GM18519 (cell line): ENCODE measurements around the gene FDPS.
"Not testable (repeated sequence)": the region's sequence is repeated elsewhere in the genome, so short reads cannot be mapped to it uniquely, and the experiment has no call there.

Source experiments
- ATAC-seq: cut with Tn5 transposase; IDR thresholded peaks from one replicate; pipeline ENCODE4 v1.9.1; 2021; ENCODE audit warnings: mild to moderate bottlenecking, moderate library complexity; ENCODE audit not compliant: unreplicated experiment, low FRiP score

The FDPS gene

GRCh38 chr1:155316922-155317321, 8.3 kb downstream of the FDPS start:
- no peak for ATAC-seq

- ATAC-seq: no peak
These were observed 9.4 kb downstream of the FDPS start for GRCh38 chr1:155318082-155318481.

DNA sequence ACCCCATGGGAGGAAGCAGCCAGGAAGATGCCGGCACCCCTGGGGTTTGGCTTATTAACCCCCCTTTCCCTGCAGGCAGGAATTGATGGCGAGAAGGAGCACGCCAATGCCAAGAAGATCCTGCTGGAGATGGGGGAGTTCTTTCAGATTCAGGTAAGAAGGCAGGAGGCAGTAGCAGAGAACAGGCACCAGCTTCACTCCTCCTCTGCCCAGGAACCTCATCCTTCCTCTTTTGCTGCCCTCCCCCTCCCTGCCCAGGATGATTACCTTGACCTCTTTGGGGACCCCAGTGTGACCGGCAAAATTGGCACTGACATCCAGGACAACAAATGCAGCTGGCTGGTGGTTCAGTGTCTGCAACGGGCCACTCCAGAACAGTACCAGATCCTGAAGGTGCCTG, 10.9 kb downstream of the FDPS start:
- ATAC-seq: no peak

DNA sequence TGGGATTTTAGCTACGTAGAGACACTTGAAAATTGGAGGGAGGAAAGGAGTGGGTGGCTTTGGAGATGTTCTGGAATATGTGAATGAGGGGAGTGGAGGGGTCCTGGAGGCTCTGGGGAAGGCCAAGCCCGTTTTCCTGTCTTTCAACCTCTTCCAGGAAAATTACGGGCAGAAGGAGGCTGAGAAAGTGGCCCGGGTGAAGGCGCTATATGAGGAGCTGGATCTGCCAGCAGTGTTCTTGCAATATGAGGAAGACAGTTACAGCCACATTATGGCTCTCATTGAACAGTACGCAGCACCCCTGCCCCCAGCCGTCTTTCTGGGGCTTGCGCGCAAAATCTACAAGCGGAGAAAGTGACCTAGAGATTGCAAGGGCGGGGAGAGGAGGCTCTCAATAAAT, 11.6 kb downstream of the FDPS start:
- ATAC-seq: no peak

DNA sequence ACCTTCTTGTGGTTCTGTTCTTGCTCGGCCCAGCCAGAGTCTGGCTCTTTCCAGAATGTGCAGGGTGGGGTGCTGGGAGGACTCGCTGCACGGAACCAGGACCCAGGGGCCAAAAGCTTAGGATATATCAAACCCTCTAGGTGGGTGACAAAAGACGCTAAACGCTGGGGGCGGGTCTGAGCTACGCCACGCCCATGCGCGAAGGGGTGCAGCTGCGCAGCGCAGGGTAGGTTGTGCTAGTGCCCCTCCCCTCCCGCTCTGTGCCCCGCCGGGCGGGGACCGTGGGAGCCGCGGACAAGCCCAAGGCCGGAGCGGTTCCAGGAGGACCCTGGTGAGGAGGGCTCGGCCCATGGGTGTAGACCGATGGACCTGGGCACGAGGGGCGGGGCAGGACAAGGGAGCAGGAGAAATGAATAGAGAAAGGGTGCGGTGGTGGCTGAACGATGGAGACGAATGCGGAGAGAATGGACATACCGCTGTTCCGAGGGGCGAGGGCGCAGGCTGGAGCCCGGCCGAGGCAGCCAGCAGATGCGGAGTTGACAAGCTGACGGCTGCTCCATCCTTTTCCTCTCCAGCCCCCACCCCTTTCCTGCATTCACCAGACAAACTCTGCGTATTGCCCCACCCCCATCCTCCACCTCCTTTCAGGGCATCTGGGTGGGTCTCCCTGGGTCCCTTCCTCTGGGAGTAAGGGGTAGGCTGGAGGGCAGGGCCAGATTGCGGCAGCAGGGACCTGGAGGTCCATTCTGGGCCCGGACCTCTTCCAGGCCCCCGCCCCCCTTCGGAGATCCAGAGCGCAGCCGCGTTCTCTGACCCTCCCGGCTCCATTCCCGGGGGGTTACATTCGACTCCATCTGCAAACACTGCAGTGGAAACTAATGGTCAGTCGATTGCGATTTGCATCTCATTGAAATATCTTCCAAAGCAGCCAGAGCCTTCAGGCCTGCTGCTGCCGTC, 12.3 kb downstream of the FDPS start, which contains the start of gene RUSC1:
TSS of gene RUSC1 (plus strand) at position 234 of the 957 bp plus-strand sequence. CDS start 880 bp downstream, outside the sequence.
- ATAC-seq: no peak

- ATAC-seq: no peak
These were observed 13.2 kb downstream of the FDPS start for GRCh38 chr1:155321639-155322503.

GRCh38 chr1:155322571-155322952, 13.9 kb downstream of the FDPS start:
- no peak for ATAC-seq

GRCh38 chr1:155322953-155323728, 14.5 kb downstream of the FDPS start:
- peak; percentile 22 for ATAC-seq

DNA sequence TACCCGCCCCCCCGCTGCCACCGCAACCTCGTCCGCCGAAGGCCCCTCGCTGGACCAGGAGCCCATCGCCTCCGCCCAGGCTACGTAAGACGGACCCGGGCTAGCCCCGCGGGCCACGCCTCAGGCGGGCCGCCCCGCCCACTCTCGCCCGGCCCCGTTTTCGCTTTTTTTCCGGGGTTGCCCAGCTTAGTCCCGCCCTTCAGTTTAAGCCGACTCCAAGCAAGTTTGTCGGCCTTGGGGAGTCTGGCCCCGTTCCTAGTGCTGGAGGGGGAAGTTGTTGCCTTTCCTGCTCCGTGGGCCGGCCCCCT, 15.0 kb downstream of the FDPS start:
- ATAC-seq: peak; percentile 13

GRCh38 chr1:155324037-155324716, 15.5 kb downstream of the FDPS start:
- peak; percentile 40 for ATAC-seq

GRCh38 chr1:155324717-155325602, 16.3 kb downstream of the FDPS start:
- ATAC-seq: no peak

DNA sequence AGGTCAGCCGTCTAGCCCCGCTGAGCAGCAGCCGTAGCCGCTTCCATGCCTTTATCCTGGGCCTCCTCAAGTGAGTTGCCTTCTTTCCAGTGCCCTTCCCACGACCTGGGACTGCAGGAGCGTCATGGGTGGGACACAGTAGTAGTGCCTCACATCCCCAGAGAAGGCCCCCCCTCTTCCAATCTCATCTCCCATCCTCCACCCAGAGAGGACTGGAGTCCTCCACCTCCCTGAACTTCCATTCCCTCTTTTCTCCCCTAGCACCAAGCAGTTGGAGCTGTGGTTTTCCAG, 16.9 kb downstream of the FDPS start:
- no peak for ATAC-seq

DNA sequence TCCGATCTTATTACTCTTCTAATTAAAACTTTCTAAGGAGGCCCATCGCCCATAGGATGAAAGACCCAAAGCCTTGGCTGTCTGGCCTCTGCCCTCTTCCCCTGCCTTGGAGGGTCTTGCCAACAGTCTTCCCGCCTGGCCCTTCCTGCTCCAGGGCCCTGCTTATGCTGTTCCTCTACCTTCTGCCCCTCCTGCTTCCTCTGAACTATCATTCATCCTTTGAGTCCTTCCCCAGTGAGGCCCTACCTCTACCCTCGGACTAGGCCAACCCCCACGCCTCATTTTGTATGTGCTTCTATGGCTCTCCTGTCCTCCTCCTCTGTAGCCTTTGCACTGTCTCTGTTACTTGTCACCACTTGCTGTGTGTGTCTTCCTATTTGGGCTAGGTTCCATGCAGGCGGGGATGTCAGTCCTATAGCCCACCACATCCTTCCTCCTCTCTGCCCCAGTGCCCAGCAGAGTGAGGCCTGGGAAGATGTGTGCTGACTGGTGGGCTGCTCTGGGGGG, 17.4 kb downstream of the FDPS start:
- ATAC-seq: no peak

DNA sequence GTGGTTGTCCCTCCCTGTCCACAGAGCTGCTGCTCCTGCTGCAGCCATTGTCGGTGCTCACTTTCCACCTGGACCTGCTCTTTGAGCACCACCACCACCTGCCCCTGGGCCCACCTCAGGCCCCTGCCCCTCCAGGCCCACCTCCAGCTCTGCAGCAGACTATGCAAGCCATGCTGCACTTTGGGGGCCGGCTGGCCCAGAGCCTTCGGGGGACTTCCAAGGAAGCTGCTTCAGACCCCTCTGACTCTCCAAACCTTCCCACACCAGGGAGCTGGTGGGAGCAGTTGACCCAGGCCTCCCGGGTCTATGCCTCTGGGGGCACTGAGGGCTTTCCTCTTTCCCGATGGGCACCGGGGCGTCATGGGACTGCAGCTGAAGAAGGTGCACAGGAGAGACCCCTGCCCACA, 18.0 kb downstream of the FDPS start:
- ATAC-seq: no peak

DNA sequence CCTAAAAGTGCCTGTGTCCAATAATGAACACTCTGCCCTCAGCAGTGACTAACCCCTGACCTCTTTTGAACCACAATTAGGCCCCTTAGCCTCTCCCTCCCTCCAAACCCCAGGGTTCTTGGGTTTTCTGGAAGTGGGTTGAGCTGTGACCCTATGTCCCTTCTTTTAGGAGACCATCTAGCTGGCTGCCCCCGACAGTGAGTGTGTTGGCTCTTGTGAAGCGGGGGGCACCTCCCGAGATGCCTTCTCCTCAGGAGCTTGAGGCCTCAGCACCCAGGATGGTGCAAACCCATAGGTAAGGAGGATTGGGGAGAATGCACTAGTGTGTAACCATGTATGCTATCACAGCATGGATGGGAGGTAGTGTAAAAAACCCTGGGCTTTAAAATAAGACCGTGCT, 19.3 kb downstream of the FDPS start:
- ATAC-seq: no peak

- ATAC-seq: not testable (repeated sequence)
These were observed 20.2 kb downstream of the FDPS start for GRCh38 chr1:155328856-155329255.

DNA sequence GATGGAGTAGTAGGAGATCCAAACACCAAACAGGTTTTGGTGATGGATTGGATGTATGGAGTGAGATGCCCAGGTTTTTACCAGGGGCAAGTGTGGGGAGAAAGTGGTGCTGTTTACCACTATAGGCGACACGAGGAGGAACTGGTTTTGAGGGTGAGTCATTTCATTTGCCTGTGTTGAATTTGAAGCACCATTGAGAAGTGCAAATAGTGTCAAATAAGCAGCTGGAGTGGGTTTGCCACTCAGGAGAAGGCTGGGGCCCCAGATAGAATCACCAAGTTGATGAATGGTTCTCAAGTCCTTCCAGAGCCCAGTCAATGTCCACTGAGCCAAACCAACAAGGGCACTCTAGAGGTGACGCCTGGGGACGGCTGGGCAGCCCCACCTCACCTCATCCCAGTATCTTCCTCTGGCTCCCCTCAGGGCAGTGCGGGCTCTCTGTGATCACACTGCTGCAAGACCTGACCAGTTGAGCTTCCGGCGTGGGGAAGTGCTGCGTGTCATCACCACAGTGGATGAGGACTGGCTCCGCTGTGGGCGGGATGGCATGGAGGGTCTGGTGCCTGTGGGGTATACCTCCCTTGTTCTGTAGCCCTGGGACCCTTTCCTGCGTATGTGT, 21.4 kb downstream of the FDPS start:
- ATAC-seq: no peak

GRCh38 chr1:155334962-155335361, 26.3 kb downstream of the FDPS start:
- ATAC-seq: no peak
